GM23248 (cell line): Measurements from ENCODE around the gene CYP4A22. TPM values are rescaled to one million over a fixed set of nuclear protein-coding genes. Genes with fewer than 3 reads are reported as not detected.

Source experiments
- DNase-seq: peaks from one replicate; pipeline ENCODE4 v3.0.0-alpha.2; 2015
- H2AFZ ChIP-seq: fragments of 200-600 bp; sonication (generic); 2 replicates; pipeline ENCODE4 v1.6.1; 2016; ENCODE audit warnings: antibody characterized with exemption
- H3F3A ChIP-seq: fragments of 200-600 bp; sonication (generic); 2 replicates; pipeline ENCODE4 v1.6.1; 2016; ENCODE audit warnings: mild to moderate bottlenecking, antibody characterized with exemption, mixed run types; ENCODE audit not compliant: insufficient read depth
- H3K27ac ChIP-seq: fragments of 200-600 bp; sonication (generic); 2 replicates; pipeline ENCODE4 v1.5.1; 2016; ENCODE audit warnings: mild to moderate bottlenecking
- H3K27me3 ChIP-seq: fragments of 200-600 bp; sonication (generic); replicated peaks from 2 replicates; pipeline ENCODE4 v1.6.1; 2016; ENCODE audit warnings: mild to moderate bottlenecking; ENCODE audit not compliant: insufficient read depth
- H3K36me3 ChIP-seq: fragments of 200-600 bp; sonication (generic); 2 replicates; pipeline ENCODE4 v1.6.1; 2016; ENCODE audit warnings: low read depth, mild to moderate bottlenecking
- H3K4me1 ChIP-seq: fragments of 200-600 bp; sonication (generic); 2 replicates; pipeline ENCODE4 v1.6.1; 2016; ENCODE audit warnings: mild to moderate bottlenecking; ENCODE audit not compliant: insufficient read depth
- H3K4me2 ChIP-seq: fragments of 200-600 bp; sonication (generic); one replicate; pipeline ENCODE4 v1.6.1; 2016; ENCODE audit warnings: mild to moderate bottlenecking; ENCODE audit not compliant: unreplicated experiment
- H3K4me3 ChIP-seq: fragments of 200-600 bp; sonication (generic); 2 replicates; pipeline ENCODE4 v1.5.1; 2016; ENCODE audit warnings: mild to moderate bottlenecking
- H3K79me2 ChIP-seq: fragments of 200-600 bp; sonication (generic); 2 replicates; pipeline ENCODE4 v1.6.1; 2016; ENCODE audit warnings: mild to moderate bottlenecking; ENCODE audit not compliant: insufficient read depth
- H3K9ac ChIP-seq: fragments of 200-600 bp; sonication (generic); 2 replicates; pipeline ENCODE4 v1.6.1; 2016; ENCODE audit warnings: mild to moderate bottlenecking
- H3K9me2 ChIP-seq: fragments of 200-600 bp; sonication (generic); 2 replicates; pipeline ENCODE4 v1.6.1; 2016; ENCODE audit warnings: mixed run types, mild to moderate bottlenecking, moderate library complexity; ENCODE audit not compliant: insufficient read depth
- H3K9me3 ChIP-seq: fragments of 200-600 bp; sonication (generic); one replicate; pipeline ENCODE4 v1.6.1; 2017; ENCODE audit warnings: low read depth
- H4K20me1 ChIP-seq: fragments of 200-600 bp; sonication (generic); 2 replicates; pipeline ENCODE4 v1.6.0; 2016; ENCODE audit not compliant: insufficient read depth
- EZH2 ChIP-seq: fragments of 200-600 bp; sonication (generic); IDR thresholded peaks from 2 replicates; pipeline ENCODE4 v1.6.1; 2018; ENCODE audit warnings: antibody characterized with exemption, mild to moderate bottlenecking; ENCODE audit not compliant: insufficient read depth, poor library complexity, severe bottlenecking
- EZH2phosphoT487 ChIP-seq: fragments of 200-600 bp; sonication (generic); IDR thresholded peaks from 2 replicates; pipeline ENCODE4 v1.6.1; 2018; ENCODE audit warnings: antibody characterized with exemption, moderate library complexity, mild to moderate bottlenecking, low read depth; ENCODE audit not compliant: insufficient read depth
- WGBS, 2 experiments: methylation state at CpG; one replicate each; pipeline ENCODE4 v1.1.6; 2015 to 2017; ENCODE audit warnings: low lambda C conversion rate in 2 of 2, low coverage in 1 of 2; ENCODE audit errors: missing lambda C conversion rate in 2 of 2; 5-methylcytosine and 5-hydroxymethylcytosine counted together
- in situ Hi-C: fragments of 300-500 bp; cut with MboI; formaldehyde crosslinking; loops from 2 replicates; pipeline ENCODE4 v1.15.0; 2020
- polyA plus RNA-seq: library from polyadenylated mRNA; unstranded; fragments of >200 nt; fragmentation: Nextera tagmentation; extraction: Ambion mirVana; gene quantifications from 2 replicates; pipeline ENCODE4 v1.2.1, GENCODE V29; 2016
- total RNA-seq: library from RNA; depleted of rRNA; stranded (reverse); fragments of >200 nt; shearing (Covaris generic); gene quantifications from 2 replicates; pipeline ENCODE4 v1.2.3, GENCODE V29; 2014

The CYP4A22 gene
- total and polyA plus RNA-seq, 2 experiments from 2014 or later: not detected

- H3K9ac ChIP-seq: no peak within 1 kb of the TSS
- peaks cover 18% of the 10 kb centered on the region for H3K4me1 ChIP-seq
- peak within 1 kb of the TSS; percentile 53; the same call in 1 of the 2 replicates for H2AFZ ChIP-seq
- no peaks in the 10 kb centered on the region for H3K9me3 ChIP-seq
- H3K79me2 ChIP-seq: no peaks in the 10 kb centered on the region
- in situ Hi-C loops: loop anchor here (5.0 kb wide), 1 partner anchor 517 kb away; no protein-coding TSS in a partner anchor
- no peaks in the 10 kb centered on the region for H3K9me2 ChIP-seq
- H3K4me2 ChIP-seq: peak within 1 kb of the TSS; percentile 43
- H4K20me1 ChIP-seq: no peaks in the 10 kb centered on the region
- H3K27ac ChIP-seq: no peak within 1 kb of the TSS
- H3K4me3 ChIP-seq: no peak within 1 kb of the TSS
- DNase-seq: peak; percentile 95
- peaks cover 9% of the 10 kb centered on the region; the same call in 1 of the 2 replicates for H3F3A ChIP-seq
- H3K36me3 ChIP-seq: no peaks in the 10 kb centered on the region
- WGBS, 2 experiments: 27 to 28% methylated on average over 16 of the region's 16 CpGs
- TF ChIP-seq EZH2phosphoT487 (no peak), EZH2 (no peak)
- H3K27me3 ChIP-seq: no peaks in the 10 kb centered on the region
Observed at GRCh38 chr1:47189844-47190508, 52.7 kb downstream of the CYP4A22 start, which contains the start of gene PDZK1IP1. Gene PDZK1IP1, minus strand, starts transcription at chr1:47190036. Its CDS starts 104 bp downstream, at chr1:47189932.

GRCh38 chr1:47190509-47190855 lies 53.2 kb downstream of the CYP4A22 start:
- Histone ChIP-seq H3K27me3 (no peaks in the 10 kb centered on the region), H3K79me2 (no peaks in the 10 kb centered on the region), H4K20me1 (no peaks in the 10 kb centered on the region), H3K4me2 (peak overlapping the region; percentile 43), H2AFZ (no peak overlapping the region), H3K36me3 (no peaks in the 10 kb centered on the region), H3K9me3 (no peaks in the 10 kb centered on the region), H3K27ac (no peak overlapping the region), H3K9me2 (no peaks in the 10 kb centered on the region), H3K4me1 (peaks cover 18% of the 10 kb centered on the region), H3F3A (peaks cover 9% of the 10 kb centered on the region; the same call in 1 of the 2 replicates), H3K4me3 (no peak overlapping the region), H3K9ac (no peak overlapping the region)
- TF ChIP-seq EZH2: no peak
- no peak for TF ChIP-seq EZH2phosphoT487
- DNase-seq: no peak
- WGBS, 2 experiments: 5 to 12% methylated on average over 5 of the region's 5 CpGs
- in situ Hi-C loops: no loop called here

- no peak overlapping the region for H3K4me3 ChIP-seq
- H3K9me2 ChIP-seq: no peaks in the 10 kb centered on the region
- H2AFZ ChIP-seq: no peak overlapping the region
- no peaks in the 10 kb centered on the region for H4K20me1 ChIP-seq
- H3K9ac ChIP-seq: no peak overlapping the region
- no peak for DNase-seq
- in situ Hi-C loops: no loop called here
- H3K79me2 ChIP-seq: no peaks in the 10 kb centered on the region
- H3K27ac ChIP-seq: no peak overlapping the region
- H3K36me3 ChIP-seq: no peaks in the 10 kb centered on the region
- H3K4me1 ChIP-seq: peaks cover 18% of the 10 kb centered on the region
- peaks cover 9% of the 10 kb centered on the region; the same call in 1 of the 2 replicates for H3F3A ChIP-seq
- H3K9me3 ChIP-seq: no peaks in the 10 kb centered on the region
- H3K4me2 ChIP-seq: no peak overlapping the region
- 88 to 95% methylated on average over 6 of the region's 6 CpGs for WGBS, 2 experiments
- H3K27me3 ChIP-seq: no peaks in the 10 kb centered on the region
- TF ChIP-seq EZH2phosphoT487: no peak
- no peak for TF ChIP-seq EZH2
Observed at GRCh38 chr1:47190857-47191256, 53.6 kb downstream of the CYP4A22 start.

- 75 to 79% methylated on average over 4 of the region's 4 CpGs for WGBS, 2 experiments
- Histone ChIP-seq H2AFZ (peak overlapping the region; percentile 69), H3F3A (peaks cover 9% of the 10 kb centered on the region; the same call in 1 of the 2 replicates), H3K4me2 (peak overlapping the region; percentile 20), H3K9me2 (no peaks in the 10 kb centered on the region), H3K4me1 (peaks cover 18% of the 10 kb centered on the region), H3K4me3 (no peak overlapping the region), H3K9me3 (no peaks in the 10 kb centered on the region), H3K79me2 (no peaks in the 10 kb centered on the region), H3K9ac (no peak overlapping the region), H4K20me1 (no peaks in the 10 kb centered on the region), H3K27ac (no peak overlapping the region), H3K27me3 (no peaks in the 10 kb centered on the region), H3K36me3 (no peaks in the 10 kb centered on the region)
- TF ChIP-seq EZH2phosphoT487: no peak
- TF ChIP-seq EZH2: no peak
- no peak for DNase-seq
- in situ Hi-C loops: no loop called here
Observed at GRCh38 chr1:47191940-47192457, 54.8 kb downstream of the CYP4A22 start.
